NB4 (cell line): Measurements from ENCODE around the gene AGPAT3.

Experiments
- DNase-seq: peaks from one replicate; pipeline ENCODE4 v3.0.0; 2010; ENCODE audit warnings: low read depth
- H3K4me3 ChIP-seq: one replicate; pipeline ENCODE4 v1.5.1; 2011; ENCODE audit warnings: mild to moderate bottlenecking, low read depth, low read length, moderate library complexity
- MYC ChIP-seq: IDR thresholded peaks from 2 replicates; pipeline ENCODE4 v1.6.1; 2011; ENCODE audit warnings: low read depth, low read length
- POLR2A ChIP-seq: IDR thresholded peaks from 2 replicates; pipeline ENCODE4 v1.6.1; 2011; ENCODE audit warnings: mild to moderate bottlenecking; ENCODE audit not compliant: insufficient read length; ENCODE audit errors: extremely low read depth
- TF ChIP-seq, protein P1 (sequence below): IDR thresholded peaks from one replicate; pipeline ENCODE4 v1.5.1; 2012; ENCODE audit warnings: low read depth, low read length
- TF ChIP-seq, protein P2 (sequence below): IDR thresholded peaks from 2 replicates; pipeline ENCODE4 v1.6.1; 2011; ENCODE audit warnings: low read depth, low read length

AGPAT3 gene

DNA sequence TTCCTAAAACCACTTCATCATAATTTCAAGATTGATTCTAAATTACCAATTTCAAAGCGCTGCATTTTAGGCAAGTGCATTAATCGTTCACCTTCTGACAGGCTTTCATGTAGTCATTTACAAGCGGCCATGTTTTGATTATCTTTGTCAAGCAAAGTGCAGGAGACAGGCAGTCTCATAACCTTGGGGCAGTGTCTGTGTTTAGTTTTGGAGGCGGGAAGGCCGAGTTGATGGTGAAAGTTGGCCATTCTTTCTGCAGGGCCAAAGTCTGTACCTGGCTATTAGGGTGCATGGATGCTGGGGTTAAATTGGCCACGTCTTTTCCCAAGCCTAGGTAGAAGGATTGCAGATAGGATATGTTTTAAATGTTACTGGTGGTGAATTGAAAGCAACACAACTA, 2.9 kb downstream of the AGPAT3 start:
- TF ChIP-seq, protein P1, sequence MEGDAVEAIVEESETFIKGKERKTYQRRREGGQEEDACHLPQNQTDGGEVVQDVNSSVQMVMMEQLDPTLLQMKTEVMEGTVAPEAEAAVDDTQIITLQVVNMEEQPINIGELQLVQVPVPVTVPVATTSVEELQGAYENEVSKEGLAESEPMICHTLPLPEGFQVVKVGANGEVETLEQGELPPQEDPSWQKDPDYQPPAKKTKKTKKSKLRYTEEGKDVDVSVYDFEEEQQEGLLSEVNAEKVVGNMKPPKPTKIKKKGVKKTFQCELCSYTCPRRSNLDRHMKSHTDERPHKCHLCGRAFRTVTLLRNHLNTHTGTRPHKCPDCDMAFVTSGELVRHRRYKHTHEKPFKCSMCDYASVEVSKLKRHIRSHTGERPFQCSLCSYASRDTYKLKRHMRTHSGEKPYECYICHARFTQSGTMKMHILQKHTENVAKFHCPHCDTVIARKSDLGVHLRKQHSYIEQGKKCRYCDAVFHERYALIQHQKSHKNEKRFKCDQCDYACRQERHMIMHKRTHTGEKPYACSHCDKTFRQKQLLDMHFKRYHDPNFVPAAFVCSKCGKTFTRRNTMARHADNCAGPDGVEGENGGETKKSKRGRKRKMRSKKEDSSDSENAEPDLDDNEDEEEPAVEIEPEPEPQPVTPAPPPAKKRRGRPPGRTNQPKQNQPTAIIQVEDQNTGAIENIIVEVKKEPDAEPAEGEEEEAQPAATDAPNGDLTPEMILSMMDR = no peak
- TF ChIP-seq MYC (no peak), POLR2A (no peak)
- TF ChIP-seq, protein P2, sequence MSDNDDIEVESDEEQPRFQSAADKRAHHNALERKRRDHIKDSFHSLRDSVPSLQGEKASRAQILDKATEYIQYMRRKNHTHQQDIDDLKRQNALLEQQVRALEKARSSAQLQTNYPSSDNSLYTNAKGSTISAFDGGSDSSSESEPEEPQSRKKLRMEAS = no peak
- no peak for DNase-seq
- H3K4me3 ChIP-seq = no peak overlapping the region

DNA sequence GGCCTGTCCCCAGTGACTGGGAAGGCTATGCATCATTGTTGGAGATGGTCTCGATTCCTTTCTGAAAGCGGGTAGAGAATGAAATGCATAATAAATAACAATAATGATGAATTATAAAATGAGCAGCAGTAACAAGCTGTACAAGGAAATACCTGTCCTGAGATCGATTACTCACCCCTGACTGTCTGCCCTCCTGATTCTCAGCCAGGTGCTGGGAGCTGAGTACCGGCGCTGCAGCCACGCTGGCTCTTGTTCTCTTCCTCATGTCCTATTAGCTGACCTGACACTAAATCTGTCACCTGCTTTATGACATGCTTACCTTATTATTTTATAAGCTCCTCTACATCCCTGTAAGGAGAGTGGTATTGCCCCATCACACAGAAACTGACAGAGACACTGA, 3.4 kb downstream of the AGPAT3 start:
- H3K4me3 ChIP-seq = no peak overlapping the region
- DNase-seq = no peak
- TF ChIP-seq, protein P1 = no peak
- TF ChIP-seq MYC (no peak), POLR2A (no peak)
- TF ChIP-seq, protein P2 = no peak

DNA sequence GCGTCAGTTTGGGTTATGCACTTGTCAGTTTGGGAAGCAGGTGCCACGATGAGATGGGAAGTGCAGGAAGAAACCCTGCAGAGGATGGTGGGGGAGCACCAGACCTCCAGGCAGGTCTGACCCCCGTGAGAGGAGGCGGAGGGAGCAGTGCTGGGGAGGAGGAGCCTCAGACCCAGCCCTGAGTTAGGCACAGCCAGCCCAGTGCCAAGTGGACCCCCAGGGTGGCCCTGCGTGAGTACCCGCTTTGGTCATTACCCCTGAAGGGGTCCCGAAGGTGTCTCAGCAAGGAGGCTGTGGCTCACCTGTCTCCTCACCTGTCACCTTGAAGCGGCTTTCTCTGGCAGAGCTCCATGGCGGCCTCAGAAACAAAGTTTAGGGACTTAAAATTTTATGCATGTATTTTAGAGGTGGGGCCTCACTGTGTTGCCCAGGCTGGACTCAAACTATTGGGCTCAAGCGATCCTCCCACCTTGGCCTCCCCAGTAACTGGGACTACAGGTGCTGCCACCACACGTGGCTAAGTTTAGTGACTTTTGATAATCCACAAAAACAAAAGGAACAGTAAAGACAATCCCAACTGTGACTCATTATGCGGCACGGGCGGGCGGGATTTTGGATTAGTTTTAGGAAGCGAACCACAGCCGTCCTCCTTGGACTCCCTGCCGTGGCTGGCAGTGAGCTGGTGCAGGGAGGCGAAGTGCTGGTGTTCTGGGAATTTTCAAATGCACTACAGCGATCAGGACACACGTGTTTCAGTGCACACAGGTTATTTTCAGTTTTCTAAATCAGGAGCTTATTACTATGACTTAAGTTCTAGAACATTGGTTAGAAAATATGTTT, 4.7 kb downstream of the AGPAT3 start:
- DNase-seq = no peak
- no peak overlapping the region for H3K4me3 ChIP-seq
- no peak for TF ChIP-seq POLR2A
- TF ChIP-seq, protein P2 = no peak
- TF ChIP-seq MYC = no peak
- TF ChIP-seq, protein P1 = no peak

DNA sequence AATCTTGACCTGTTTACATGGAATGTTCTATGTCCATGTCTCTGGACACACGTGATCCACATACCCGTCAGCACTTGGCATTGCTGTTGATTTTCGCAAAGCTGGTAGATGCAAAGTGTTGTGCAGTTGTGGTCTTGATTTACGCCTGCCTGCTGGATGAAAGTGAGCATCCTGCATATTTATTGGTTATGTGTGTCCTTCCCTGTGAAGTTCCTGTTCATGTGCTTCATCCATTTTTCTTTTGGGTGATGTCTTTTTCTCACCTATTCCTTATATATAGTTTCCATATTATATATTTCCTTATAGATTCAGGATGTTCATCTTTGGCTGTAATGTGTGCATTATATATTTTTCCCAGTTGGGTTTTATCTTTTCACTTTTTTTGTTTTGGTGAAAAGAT, 6.5 kb downstream of the AGPAT3 start:
- TF ChIP-seq MYC = no peak
- TF ChIP-seq, protein P2 = no peak
- TF ChIP-seq, protein P1 = no peak
- TF ChIP-seq POLR2A = no peak
- no peak overlapping the region for H3K4me3 ChIP-seq
- no peak for DNase-seq

DNA sequence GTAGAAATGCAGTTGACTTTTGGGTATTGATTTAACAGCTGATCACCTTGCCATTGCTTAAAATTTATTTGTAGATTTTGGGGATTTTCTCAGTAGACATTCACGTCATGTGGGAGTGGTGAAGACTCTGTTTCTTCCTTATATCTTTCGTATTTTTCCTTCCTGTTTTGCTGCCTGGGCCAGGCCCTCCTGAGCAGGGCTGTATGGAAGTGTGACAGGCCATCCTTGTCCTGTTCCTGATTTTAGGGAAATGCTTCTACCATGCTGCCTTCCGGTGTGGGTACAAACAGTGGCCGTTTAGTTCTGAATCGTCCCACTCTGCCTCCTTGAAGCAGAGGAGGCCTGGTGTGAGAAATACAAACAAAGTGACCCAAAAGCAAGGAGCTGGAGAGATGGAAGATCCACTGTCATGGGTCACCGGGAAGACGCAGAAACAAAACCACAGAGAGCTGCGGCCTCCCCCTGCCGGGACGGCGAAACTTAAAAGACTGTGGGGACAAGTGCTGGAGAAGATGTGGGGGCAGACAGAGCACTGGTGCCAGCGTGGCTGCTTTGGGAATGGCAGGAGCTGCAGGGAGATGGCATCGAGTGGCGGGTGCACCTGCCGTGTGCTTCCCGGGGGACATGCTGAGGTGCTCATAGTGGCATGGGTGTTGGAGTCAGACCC, 7.6 kb downstream of the AGPAT3 start:
- H3K4me3 ChIP-seq = no peak overlapping the region
- DNase-seq = no peak
- TF ChIP-seq, protein P1 = no peak
- TF ChIP-seq MYC = no peak
- no peak for TF ChIP-seq POLR2A
- TF ChIP-seq, protein P2 = no peak
